ENCODE data around the gene RNF5. TPM values are rescaled to one million over a fixed set of nuclear protein-coding genes. Genes with fewer than 3 reads are reported as not detected.

The RNF5 gene
- total RNA-seq, 1 experiment from 2014 or later, result 82.3 TPM

DNA sequence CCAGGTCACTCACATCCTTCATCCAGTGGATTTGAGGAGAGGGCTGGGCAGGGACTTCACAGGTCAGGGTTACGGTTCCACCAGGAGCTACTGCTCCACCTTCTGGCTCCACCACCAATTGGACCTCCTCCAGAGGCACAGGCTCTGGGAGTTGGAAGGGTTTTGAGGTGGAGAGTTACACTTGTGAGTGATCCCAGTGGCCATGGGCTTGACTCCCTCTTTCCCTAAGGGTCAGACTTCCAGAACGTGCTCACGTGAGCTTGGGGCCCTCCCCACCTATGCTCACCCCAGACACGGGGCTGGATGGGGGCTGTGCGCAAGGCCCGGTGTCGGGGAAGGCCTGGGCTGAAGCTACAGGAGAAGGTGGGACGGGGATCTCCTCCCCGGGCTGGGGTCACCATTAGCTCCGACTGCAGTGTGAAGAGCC, 4.4 kb downstream of the RNF5 start:
- in situ Hi-C loops (cut with HindIII; ENCODE audit: low pct_unique_long_range_greater_than_20kb, low sequenced_read_pairs), result no loop called here
- CTCF ChIA-PET, result no interaction called here
- Histone ChIP-seq H3K4me1 (ENCODE audit: control insufficient read depth, insufficient read depth, low read length) (peaks cover 11% of the 10 kb centered on the region), H3K9me3 (ENCODE audit: control insufficient read depth, insufficient read depth, low read depth, low read length) (no peaks in the 10 kb centered on the region), H3K4me3 (ENCODE audit: low read depth in 2 of 2, low read length in 2 of 2) (no peak overlapping the region), H3K36me3 (ENCODE audit: control insufficient read depth, insufficient read depth, low read length) (no peaks in the 10 kb centered on the region; the same call in 1 of the 2 replicates), H3K27ac (ENCODE audit: low read length) (no peak overlapping the region), H3K27me3 (ENCODE audit: control insufficient read depth, insufficient read depth, low read length) (no peaks in the 10 kb centered on the region)
- POLR2A ChIA-PET, result no interaction called here
- no peak for ATAC-seq
- intact Hi-C loops (cut with micrococcal nuclease; ENCODE audit: unreplicated experiment), result no loop called here
- BruUV-seq (replicated peaks), result no TSS peak
- TF ChIP-seq POLR2AphosphoS5 (IDR thresholded peaks at IDR 0.05; ENCODE audit: low read depth, low read length) (no peak), SIN3A (IDR thresholded peaks at IDR 0.05; ENCODE audit: borderline replicate concordance, insufficient read depth, low read depth, low read length) (no peak), TCF7L2 (IDR thresholded peaks at IDR 0.05; ENCODE audit: low read depth, low read length) (no peak), CTCF (IDR thresholded peaks at IDR 0.05) (no peak)
- TF ChIP-seq, protein P1, sequence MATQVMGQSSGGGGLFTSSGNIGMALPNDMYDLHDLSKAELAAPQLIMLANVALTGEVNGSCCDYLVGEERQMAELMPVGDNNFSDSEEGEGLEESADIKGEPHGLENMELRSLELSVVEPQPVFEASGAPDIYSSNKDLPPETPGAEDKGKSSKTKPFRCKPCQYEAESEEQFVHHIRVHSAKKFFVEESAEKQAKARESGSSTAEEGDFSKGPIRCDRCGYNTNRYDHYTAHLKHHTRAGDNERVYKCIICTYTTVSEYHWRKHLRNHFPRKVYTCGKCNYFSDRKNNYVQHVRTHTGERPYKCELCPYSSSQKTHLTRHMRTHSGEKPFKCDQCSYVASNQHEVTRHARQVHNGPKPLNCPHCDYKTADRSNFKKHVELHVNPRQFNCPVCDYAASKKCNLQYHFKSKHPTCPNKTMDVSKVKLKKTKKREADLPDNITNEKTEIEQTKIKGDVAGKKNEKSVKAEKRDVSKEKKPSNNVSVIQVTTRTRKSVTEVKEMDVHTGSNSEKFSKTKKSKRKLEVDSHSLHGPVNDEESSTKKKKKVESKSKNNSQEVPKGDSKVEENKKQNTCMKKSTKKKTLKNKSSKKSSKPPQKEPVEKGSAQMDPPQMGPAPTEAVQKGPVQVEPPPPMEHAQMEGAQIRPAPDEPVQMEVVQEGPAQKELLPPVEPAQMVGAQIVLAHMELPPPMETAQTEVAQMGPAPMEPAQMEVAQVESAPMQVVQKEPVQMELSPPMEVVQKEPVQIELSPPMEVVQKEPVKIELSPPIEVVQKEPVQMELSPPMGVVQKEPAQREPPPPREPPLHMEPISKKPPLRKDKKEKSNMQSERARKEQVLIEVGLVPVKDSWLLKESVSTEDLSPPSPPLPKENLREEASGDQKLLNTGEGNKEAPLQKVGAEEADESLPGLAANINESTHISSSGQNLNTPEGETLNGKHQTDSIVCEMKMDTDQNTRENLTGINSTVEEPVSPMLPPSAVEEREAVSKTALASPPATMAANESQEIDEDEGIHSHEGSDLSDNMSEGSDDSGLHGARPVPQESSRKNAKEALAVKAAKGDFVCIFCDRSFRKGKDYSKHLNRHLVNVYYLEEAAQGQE (IDR thresholded peaks at IDR 0.05; ENCODE audit: insufficient read depth in 1 of 2, low read depth in 2 of 2, low read length in 1 of 2), result no peak
- no peak for DNase-seq (ENCODE audit: low read depth, low spot score)

- Histone ChIP-seq H3K4me3 (ENCODE audit: low read depth in 2 of 2, low read length in 2 of 2) (no peak overlapping the region), H3K4me1 (ENCODE audit: control insufficient read depth, insufficient read depth, low read length) (peaks cover 11% of the 10 kb centered on the region), H3K27ac (ENCODE audit: low read length) (no peak overlapping the region), H3K27me3 (ENCODE audit: control insufficient read depth, insufficient read depth, low read length) (no peaks in the 10 kb centered on the region), H3K9me3 (ENCODE audit: control insufficient read depth, insufficient read depth, low read depth, low read length) (no peaks in the 10 kb centered on the region), H3K36me3 (ENCODE audit: control insufficient read depth, insufficient read depth, low read length) (no peaks in the 10 kb centered on the region; the same call in 1 of the 2 replicates)
- intact Hi-C loops (cut with micrococcal nuclease; ENCODE audit: unreplicated experiment) (no loop called here), in situ Hi-C loops (cut with HindIII; ENCODE audit: low pct_unique_long_range_greater_than_20kb, low sequenced_read_pairs) (no loop called here)
- ChIA-PET CTCF (no interaction called here), POLR2A (no interaction called here)
- DNase-seq (ENCODE audit: low read depth, low spot score) (no peak), ATAC-seq (no peak)
- TF ChIP-seq CTCF (IDR thresholded peaks at IDR 0.05), result no peak
- no peak for TF ChIP-seq TCF7L2 (IDR thresholded peaks at IDR 0.05; ENCODE audit: low read depth, low read length)
- no peak for TF ChIP-seq SIN3A (IDR thresholded peaks at IDR 0.05; ENCODE audit: borderline replicate concordance, insufficient read depth, low read depth, low read length)
- TF ChIP-seq POLR2AphosphoS5 (IDR thresholded peaks at IDR 0.05; ENCODE audit: low read depth, low read length), result no peak
- TF ChIP-seq, protein P1 (IDR thresholded peaks at IDR 0.05; ENCODE audit: insufficient read depth in 1 of 2, low read depth in 2 of 2, low read length in 1 of 2), result no peak
- no TSS peak for BruUV-seq (replicated peaks)
Measured at GRCh38 chr6:32183030-32183429, 4.8 kb downstream of the RNF5 start.

Data from Panc1 (cell line).